ENCODE measurements around the gene CHRNA3.

CHRNA3 gene

GRCh38 chr15:78637776-78638435, 17.1 kb upstream of the CHRNA3 start:
- no peak for TF ChIP-seq CTCF (IDR thresholded peaks at IDR 0.05; ENCODE audit: borderline replicate concordance, insufficient read depth, low read depth, low read length)
- no peak overlapping the region for H3K4me3 ChIP-seq (ENCODE audit: low read depth, low read length)

GRCh38 chr15:78636378-78636859, 15.6 kb upstream of the CHRNA3 start:
- H3K4me3 ChIP-seq (ENCODE audit: low read depth, low read length) = no peak overlapping the region
- no peak for TF ChIP-seq CTCF (IDR thresholded peaks at IDR 0.05; ENCODE audit: borderline replicate concordance, insufficient read depth, low read depth, low read length)

- no peak overlapping the region for H3K4me3 ChIP-seq (ENCODE audit: low read depth, low read length)
- TF ChIP-seq CTCF (IDR thresholded peaks at IDR 0.05; ENCODE audit: borderline replicate concordance, insufficient read depth, low read depth, low read length) = no peak
Measured at GRCh38 chr15:78635346-78635745, 14.6 kb upstream of the CHRNA3 start.

- TF ChIP-seq CTCF (IDR thresholded peaks at IDR 0.05; ENCODE audit: borderline replicate concordance, insufficient read depth, low read depth, low read length) = no peak
- H3K4me3 ChIP-seq (ENCODE audit: low read depth, low read length) = no peak overlapping the region
Measured at GRCh38 chr15:78634210-78635145, 13.7 kb upstream of the CHRNA3 start.

GRCh38 chr15:78633348-78633747, 12.6 kb upstream of the CHRNA3 start:
- TF ChIP-seq CTCF (IDR thresholded peaks at IDR 0.05; ENCODE audit: borderline replicate concordance, insufficient read depth, low read depth, low read length) = no peak
- no peak overlapping the region for H3K4me3 ChIP-seq (ENCODE audit: low read depth, low read length)

- no peak overlapping the region for H3K4me3 ChIP-seq (ENCODE audit: low read depth, low read length)
- no peak for TF ChIP-seq CTCF (IDR thresholded peaks at IDR 0.05; ENCODE audit: borderline replicate concordance, insufficient read depth, low read depth, low read length)
Measured at GRCh38 chr15:78630886-78631633, 10.3 kb upstream of the CHRNA3 start.

Data from GM12875 (cell line).